K562 (cell line): ENCODE results near the gene MEA1. TPM values are rescaled to one million over a fixed set of nuclear protein-coding genes. Genes with fewer than 3 reads are reported as not detected.

ENCODE experiments used
- CEBPG ChIP-seq, 3 experiments: fragments of 200-800 bp in 1 of 3; sonication (Bioruptor generic) in 1 of 3; sonication (generic) in 1 of 3; formaldehyde crosslinking in 1 of 3; IDR thresholded peaks in 2 of 3; conservative IDR thresholded peaks in 1 of 3; 2 replicates each; pipeline versions ENCODE4 v1.6.1 to v1.8.0; 2016 to 2022; ENCODE audit warnings: missing compliant biosample characterization in 2 of 3, missing genetic modification characterization in 2 of 3, mild to moderate bottlenecking in 1 of 3, missing genetic modification reagents in 1 of 3
- JUN ChIP-seq, 2 experiments: sonication (generic) in 1 of 2; formaldehyde crosslinking in 1 of 2; IDR thresholded peaks; 2 replicates each; pipeline versions ENCODE4 v1.6.1 to v1.8.0; 2012 to 2022; ENCODE audit warnings: borderline replicate concordance in 2 of 2, mild to moderate bottlenecking in 2 of 2, improper control_type of control experiment in 1 of 2, low read depth in 1 of 2, low read length in 1 of 2, missing genetic modification reagents in 1 of 2
- L3MBTL2 ChIP-seq: fragments of 450-650 bp; IDR thresholded peaks from 2 replicates; pipeline ENCODE4 v1.6.1; 2016; ENCODE audit warnings: mild to moderate bottlenecking, moderate library complexity
- MEF2D ChIP-seq: conservative IDR thresholded peaks from 2 replicates; pipeline ENCODE4 v1.6.1; 2016; ENCODE audit warnings: low read depth, missing genetic modification characterization, missing compliant biosample characterization
- POLR2B ChIP-seq: fragments of 450-650 bp; IDR thresholded peaks from 2 replicates; pipeline ENCODE4 v1.6.1; 2018; ENCODE audit warnings: low read depth; ENCODE audit not compliant: partially characterized antibody
- PTRF ChIP-seq: fragments of 450-650 bp; IDR thresholded peaks from 2 replicates; pipeline ENCODE4 v1.6.1; 2016; ENCODE audit warnings: mild to moderate bottlenecking, missing genetic modification characterization, missing compliant biosample characterization
- PURB ChIP-seq: sonication (generic); formaldehyde crosslinking; IDR thresholded peaks from 2 replicates; pipeline ENCODE4 v1.9.0; 2021; ENCODE audit warnings: low read depth, mild to moderate bottlenecking, missing genetic modification reagents
- RERE ChIP-seq: sonication (generic); formaldehyde crosslinking; IDR thresholded peaks from 2 replicates; pipeline ENCODE4 v1.8.0; 2023; ENCODE audit warnings: missing genetic modification reagents, mild to moderate bottlenecking, borderline replicate concordance
- RHOXF2B ChIP-seq: fragments of 250-450 bp; sonication (Bioruptor Pico); conservative IDR thresholded peaks from 2 replicates; pipeline ENCODE4 v1.5.1; 2021
- SREBF2 ChIP-seq: sonication (generic); formaldehyde crosslinking; IDR thresholded peaks from 2 replicates; pipeline ENCODE4 v1.4.0; 2020; ENCODE audit warnings: mild to moderate bottlenecking, missing genetic modification reagents
- YY1 ChIP-seq, 3 experiments: IDR thresholded peaks; 2 replicates each; pipeline ENCODE4 v1.6.1; 2011; ENCODE audit warnings: low read length in 2 of 3, mild to moderate bottlenecking in 2 of 3, moderate library complexity in 2 of 3, borderline replicate concordance in 1 of 3, control low read depth in 1 of 3, low read depth in 1 of 3; ENCODE audit not compliant: insufficient read depth in 3 of 3, insufficient replicate concordance in 2 of 3, control insufficient read depth in 1 of 3, insufficient read length in 1 of 3; ENCODE audit errors: extremely low read depth in 1 of 3
- ZC3H11A ChIP-seq: IDR thresholded peaks from 2 replicates; pipeline ENCODE4 v1.6.1; 2012; ENCODE audit warnings: low read depth, low read length, improper control_type of control experiment
- ZC3H4 ChIP-seq: sonication (generic); formaldehyde crosslinking; IDR thresholded peaks from 2 replicates; pipeline ENCODE4 v1.9.0; 2021; ENCODE audit warnings: missing genetic modification reagents, borderline replicate concordance
- ZNF224 ChIP-seq: sonication (generic); formaldehyde crosslinking; IDR thresholded peaks from 2 replicates; pipeline ENCODE4 v1.8.0; 2022; ENCODE audit warnings: mild to moderate bottlenecking, missing genetic modification reagents
- polyA plus RNA-seq, 8 experiments: library from polyadenylated mRNA; depleted of rRNA in 4 of 8; stranded (reverse) in 5 of 8; unstranded in 3 of 8; fragments of >200 nt; fragmentation: Nextera tagmentation in 2 of 8; fragmentation: Illumina TruSeq in 1 of 8; extraction: Ambion mirVana in 2 of 8; extraction: Trizol in 1 of 8; gene quantifications; 2 replicates each; pipeline versions ENCODE4 v1.2.1 to v1.2.3, GENCODE V29; 2011 to 2014; ENCODE audit warnings: inconsistent platforms in 1 of 8, missing spikeins in 1 of 8
- total RNA-seq, 7 experiments: library from RNA; depleted of rRNA in 6 of 7; stranded (reverse); fragments of >200 nt in 6 of 7; fragmentation: Illumina TruSeq in 2 of 7; extraction: Trizol in 2 of 7; gene quantifications; 2 replicates each; pipeline versions ENCODE4 v1.2.1 to v1.2.3, GENCODE V29; 2011 to 2021; ENCODE audit warnings: low replicate concordance in 1 of 7
- TF ChIP-seq, protein P1 (sequence below): sonication (generic); formaldehyde crosslinking; IDR thresholded peaks from 2 replicates; pipeline ENCODE4 v1.8.0; 2022; ENCODE audit warnings: missing genetic modification reagents, mild to moderate bottlenecking, borderline replicate concordance
- TF ChIP-seq, protein P2 (sequence below): fragments of 250-450 bp; sonication (Bioruptor Pico); IDR thresholded peaks from 2 replicates; pipeline ENCODE4 v1.4.0; 2020; ENCODE audit warnings: mild to moderate bottlenecking, moderate library complexity

The MEA1 gene
- total and polyA plus RNA-seq, 9 of the 15 experiments (the other 6 are each of a cell fraction or from before 2014, with no cell fraction given), result 86.8 to 210 (median 152) TPM

DNA sequence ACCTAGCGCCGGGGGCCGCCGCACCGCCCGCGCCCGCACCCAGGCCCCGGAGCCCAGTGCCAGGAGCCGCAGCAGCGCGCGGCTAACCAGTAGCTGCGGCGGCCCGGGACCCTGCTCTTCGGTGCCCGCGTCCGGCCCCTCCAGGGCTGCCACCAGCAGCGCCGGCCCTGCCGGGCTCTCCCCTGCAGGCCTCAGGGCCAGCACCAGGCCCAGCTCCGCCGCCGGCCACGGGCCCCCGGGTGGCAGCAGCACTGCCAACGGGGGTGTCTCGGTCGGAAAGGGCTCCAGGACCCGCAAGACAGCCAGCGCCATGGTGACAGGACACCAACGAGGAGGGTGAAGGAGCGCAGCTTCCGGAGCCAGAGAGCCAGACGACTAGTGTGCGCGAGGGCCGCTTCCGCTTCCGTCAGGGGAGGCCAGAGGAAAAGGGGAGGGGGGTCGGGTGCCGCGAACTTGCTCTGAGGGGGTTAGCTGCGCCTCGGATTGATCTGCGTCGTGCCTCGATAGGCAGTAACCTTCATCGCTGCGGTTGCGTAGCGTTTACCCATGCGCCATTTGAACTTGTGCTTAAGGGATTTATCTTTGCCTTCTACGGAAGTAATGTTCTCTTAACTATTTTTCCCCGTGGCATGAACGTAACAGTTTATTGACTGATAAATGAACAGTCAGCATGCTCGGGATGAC lies 34.8 kb downstream of the MEA1 start, which contains the start of gene PEX6 (continued):
- no peak for TF ChIP-seq RERE (CRISPR knock-in tag)
- peak; percentile 89 for TF ChIP-seq L3MBTL2
- TF ChIP-seq ZC3H11A, result no peak
- TF ChIP-seq CEBPG (CRISPR knock-in tag; IDR thresholded peaks at IDR 0.05), result no peak
- no peak for TF ChIP-seq CEBPG (tag; conservative IDR thresholded peaks at IDR 0.05 in 1 of 2, IDR thresholded peaks at IDR 0.05 in 1 of 2)
- TF ChIP-seq, protein P1, sequence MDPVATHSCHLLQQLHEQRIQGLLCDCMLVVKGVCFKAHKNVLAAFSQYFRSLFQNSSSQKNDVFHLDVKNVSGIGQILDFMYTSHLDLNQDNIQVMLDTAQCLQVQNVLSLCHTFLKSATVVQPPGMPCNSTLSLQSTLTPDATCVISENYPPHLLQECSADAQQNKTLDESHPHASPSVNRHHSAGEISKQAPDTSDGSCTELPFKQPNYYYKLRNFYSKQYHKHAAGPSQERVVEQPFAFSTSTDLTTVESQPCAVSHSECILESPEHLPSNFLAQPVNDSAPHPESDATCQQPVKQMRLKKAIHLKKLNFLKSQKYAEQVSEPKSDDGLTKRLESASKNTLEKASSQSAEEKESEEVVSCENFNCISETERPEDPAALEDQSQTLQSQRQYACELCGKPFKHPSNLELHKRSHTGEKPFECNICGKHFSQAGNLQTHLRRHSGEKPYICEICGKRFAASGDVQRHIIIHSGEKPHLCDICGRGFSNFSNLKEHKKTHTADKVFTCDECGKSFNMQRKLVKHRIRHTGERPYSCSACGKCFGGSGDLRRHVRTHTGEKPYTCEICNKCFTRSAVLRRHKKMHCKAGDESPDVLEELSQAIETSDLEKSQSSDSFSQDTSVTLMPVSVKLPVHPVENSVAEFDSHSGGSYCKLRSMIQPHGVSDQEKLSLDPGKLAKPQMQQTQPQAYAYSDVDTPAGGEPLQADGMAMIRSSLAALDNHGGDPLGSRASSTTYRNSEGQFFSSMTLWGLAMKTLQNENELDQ (CRISPR knock-in tag), result no peak
- TF ChIP-seq JUN (IDR thresholded peaks at IDR 0.05; ENCODE audit: borderline replicate concordance, low read depth, low read length), result 0 out of 2 replicates have a peak, but pooled peaks have one; percentile 5
- TF ChIP-seq JUN (CRISPR knock-in tag; IDR thresholded peaks at IDR 0.05; ENCODE audit: borderline replicate concordance), result no peak
- no peak for TF ChIP-seq ZNF224 (CRISPR knock-in tag)
- TF ChIP-seq SREBF2, result no peak
- TF ChIP-seq PURB (CRISPR knock-in tag), result no peak
- peak; percentile 91 for TF ChIP-seq POLR2B
- 0 out of 2 replicates have a peak, but pooled peaks have one; percentile 18 for TF ChIP-seq MEF2D
- no peak for TF ChIP-seq RHOXF2B
- TF ChIP-seq YY1 (IDR thresholded peaks at IDR 0.05; ENCODE audit: borderline replicate concordance in 1 of 3, control insufficient read depth in 1 of 3, extremely low read depth in 1 of 3, insufficient read depth in 3 of 3, insufficient read length in 1 of 3, insufficient replicate concordance in 2 of 3, low read depth in 1 of 3, low read length in 2 of 3), result peak in 2 of 3 experiments; percentile 65 to 81
- no peak for TF ChIP-seq PTRF
- no peak for TF ChIP-seq ZC3H4
- TF ChIP-seq, protein P2, sequence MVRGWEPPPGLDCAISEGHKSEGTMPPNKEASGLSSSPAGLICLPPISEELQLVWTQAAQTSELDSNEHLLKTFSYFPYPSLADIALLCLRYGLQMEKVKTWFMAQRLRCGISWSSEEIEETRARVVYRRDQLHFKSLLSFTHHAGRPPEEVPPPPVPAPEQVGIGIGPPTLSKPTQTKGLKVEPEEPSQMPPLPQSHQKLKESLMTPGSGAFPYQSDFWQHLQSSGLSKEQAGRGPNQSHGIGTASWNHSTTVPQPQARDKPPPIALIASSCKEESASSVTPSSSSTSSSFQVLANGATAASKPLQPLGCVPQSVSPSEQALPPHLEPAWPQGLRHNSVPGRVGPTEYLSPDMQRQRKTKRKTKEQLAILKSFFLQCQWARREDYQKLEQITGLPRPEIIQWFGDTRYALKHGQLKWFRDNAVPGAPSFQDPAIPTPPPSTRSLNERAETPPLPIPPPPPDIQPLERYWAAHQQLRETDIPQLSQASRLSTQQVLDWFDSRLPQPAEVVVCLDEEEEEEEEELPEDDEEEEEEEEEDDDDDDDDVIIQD (CRISPR knock-in tag), result peak; percentile 55; the same call in 1 of the 2 replicates
